NT2/D1 (cell line): ENCODE measurements around the gene ZNF771.

Experiments
- SUZ12 ChIP-seq: IDR thresholded peaks from 2 replicates; pipeline ENCODE4 v1.6.1; 2011; ENCODE audit not compliant: insufficient read length, insufficient read depth; ENCODE audit errors: extremely low read depth
- YY1 ChIP-seq: IDR thresholded peaks from 2 replicates; pipeline ENCODE4 v1.6.1; 2011; ENCODE audit not compliant: insufficient read length, insufficient read depth
- ZNF274 ChIP-seq: IDR thresholded peaks from 2 replicates; pipeline ENCODE4 v1.6.1; 2011; ENCODE audit warnings: mild to moderate bottlenecking, low read depth, low read length

DNA sequence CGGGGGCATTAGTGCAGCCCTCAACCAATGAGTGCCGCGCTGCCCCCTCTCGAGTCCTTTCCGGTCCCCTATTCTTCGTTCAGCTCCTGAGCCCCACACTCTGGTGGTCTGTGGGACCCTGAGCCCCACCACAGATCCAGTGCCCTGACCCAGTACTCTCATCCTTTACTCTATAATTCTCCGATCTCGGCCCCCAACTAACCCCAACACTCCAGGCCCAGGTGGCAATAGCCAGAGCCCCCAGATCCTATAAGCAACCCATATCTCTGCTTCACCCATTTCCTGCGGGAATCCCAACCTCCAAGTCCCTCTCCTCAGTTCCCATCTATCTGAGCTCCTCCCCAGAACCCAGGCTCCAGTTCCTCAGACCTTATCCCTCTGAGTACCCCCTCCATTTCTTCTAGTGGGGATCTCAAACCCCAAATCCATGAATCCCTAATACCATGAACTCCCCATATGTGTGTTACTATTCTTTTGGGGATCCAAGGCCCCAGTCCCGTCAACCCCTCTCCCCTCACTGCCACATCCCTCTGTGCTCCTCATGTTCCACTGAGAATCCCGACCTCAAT lies 36.1 kb upstream of the ZNF771 start:
- TF ChIP-seq YY1 = no peak
- TF ChIP-seq SUZ12 = no peak
- TF ChIP-seq ZNF274 = no peak
